Activated naive CD4-positive, alpha-beta T cell treated with anti-CD3 and anti-CD28 coated beads, Interleukin-2, amount 10 ng/mL, durations not matched to agents 7 days and 5 days (primary cell): ENCODE results near the gene SLC25A30.

Experiments
- CTCF ChIA-PET: fragments of 350-600 bp; sonication (Branson Sonifier 250); formaldehyde crosslinking; loops from one replicate; lab custom pipeline; 2021; ENCODE audit warnings: antibody characterized with exemption; lab: Charles Lee
- DNase-seq: peaks from one replicate; pipeline ENCODE4 v3.0.0-alpha.2; 2020
- H3K27ac Mint-ChIP-seq: one replicate; pipeline ENCODE4 v1.8.0; 2021; ENCODE audit warnings: mild to moderate bottlenecking, moderate library complexity, mixed read lengths
- H3K27me3 Mint-ChIP-seq: one replicate; pipeline ENCODE4 v1.8.0; 2021; ENCODE audit warnings: mild to moderate bottlenecking, mixed read lengths
- H3K36me3 Mint-ChIP-seq: one replicate; pipeline ENCODE4 v1.8.0; 2021; ENCODE audit warnings: mixed read lengths
- H3K4me1 Mint-ChIP-seq: one replicate; pipeline ENCODE4 v1.8.0; 2021; ENCODE audit warnings: mixed read lengths
- H3K4me3 Mint-ChIP-seq: one replicate; pipeline ENCODE4 v1.8.0; 2021; ENCODE audit warnings: mild to moderate bottlenecking, moderate library complexity, mixed read lengths
- H3K9me3 Mint-ChIP-seq: one replicate; pipeline ENCODE4 v1.8.0; 2021; ENCODE audit warnings: mixed read lengths

Gene SLC25A30

DNA sequence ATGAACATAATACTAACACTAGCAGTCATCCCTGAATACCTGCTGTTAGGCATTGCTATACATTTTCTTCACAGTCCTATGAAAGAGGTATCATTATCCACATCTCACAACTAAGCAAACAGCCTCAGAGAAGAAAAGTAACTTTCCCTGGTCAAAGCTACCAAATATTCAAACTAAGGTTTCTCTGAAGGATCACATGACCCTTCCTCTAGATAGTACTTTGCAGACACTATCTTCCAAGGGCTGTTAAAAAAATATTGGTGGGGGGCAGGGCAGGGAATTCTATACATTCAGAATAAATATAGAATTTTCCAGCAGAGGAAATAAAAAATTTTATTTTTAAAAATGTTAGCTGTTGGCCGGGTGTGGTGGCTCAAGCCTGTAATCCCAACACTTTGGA lies 3.1 kb downstream of the SLC25A30 start:
- DNase-seq: no peak
- Mint-ChIP-seq H3K27me3 (no peaks in the 10 kb centered on the region), H3K27ac (peak overlapping the region; percentile 3), H3K36me3 (peaks cover 11% of the 10 kb centered on the region), H3K9me3 (no peaks in the 10 kb centered on the region), H3K4me3 (peak overlapping the region; percentile 41), H3K4me1 (peaks cover 29% of the 10 kb centered on the region)
- CTCF ChIA-PET: interaction anchor here (0.8 to 1.3 kb wide), 3 partner anchors 11 to 99 kb away, joined by 3 read pairs; partner anchors contain the start of gene COG3

DNA sequence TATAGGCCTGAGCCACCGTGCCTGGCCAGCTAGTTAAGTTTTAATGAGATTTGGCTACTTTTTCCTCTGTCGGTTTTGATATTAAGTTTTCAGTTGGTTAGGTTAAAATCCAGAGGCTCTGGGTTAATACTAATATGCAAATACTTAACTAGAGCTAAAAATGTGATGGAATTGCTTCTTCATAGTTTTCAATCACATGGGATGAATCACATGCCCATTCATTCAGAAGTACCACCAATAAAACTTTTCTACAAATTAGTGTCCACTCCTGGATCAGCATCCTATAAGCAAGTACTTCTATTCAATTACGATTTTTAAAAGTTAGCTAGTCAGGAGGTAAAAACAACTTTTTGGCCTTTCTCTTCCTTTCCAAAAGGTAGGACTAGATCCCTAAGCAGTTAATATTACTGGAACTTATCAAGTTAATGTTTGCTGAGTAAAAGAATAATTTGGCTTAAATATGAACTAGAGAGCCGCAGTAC lies 4.3 kb downstream of the SLC25A30 start:
- Mint-ChIP-seq H3K36me3 (peaks cover 15% of the 10 kb centered on the region), H3K4me3 (no peak overlapping the region), H3K4me1 (peaks cover 29% of the 10 kb centered on the region), H3K9me3 (no peaks in the 10 kb centered on the region), H3K27ac (no peak overlapping the region), H3K27me3 (no peaks in the 10 kb centered on the region)
- CTCF ChIA-PET: interaction anchor here (1.3 kb wide), 1 partner anchor 42 kb away, joined by 5 read pairs; no protein-coding TSS in a partner anchor
- no peak for DNase-seq

DNA sequence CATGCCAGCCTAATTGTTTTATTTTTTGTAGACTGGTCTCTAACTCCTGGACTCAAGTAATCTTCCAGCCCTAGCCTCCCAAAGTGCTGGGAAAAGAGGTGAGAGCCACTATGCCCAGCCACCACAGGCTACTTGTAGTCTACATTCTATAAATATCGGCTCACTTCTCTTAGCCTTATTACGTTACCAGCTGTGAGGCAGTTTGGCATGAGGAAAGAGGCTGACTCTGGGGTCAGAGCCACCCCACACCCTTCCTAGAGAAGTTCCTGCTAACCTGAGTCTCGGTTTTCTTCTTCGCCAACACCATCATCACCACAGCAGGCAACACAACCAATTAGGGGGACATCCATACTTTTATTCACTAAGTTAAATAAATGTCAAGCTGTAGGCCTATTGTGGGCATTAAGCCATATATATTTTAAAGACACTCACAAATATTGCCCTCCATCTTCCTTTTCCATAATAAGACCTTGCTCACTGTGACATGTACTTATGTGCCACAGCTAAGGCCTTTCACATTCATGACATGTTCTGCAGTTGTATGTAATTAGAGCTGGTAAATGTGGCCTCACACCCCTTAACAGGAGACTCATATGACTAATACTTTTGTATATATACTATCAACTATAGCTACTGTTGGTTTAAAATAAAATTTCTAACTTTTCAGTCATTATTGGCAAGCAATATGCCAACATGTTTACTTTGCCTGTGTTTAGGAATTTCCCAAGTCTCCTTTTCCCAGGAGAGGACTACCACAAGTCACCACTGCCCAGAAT lies 5.7 kb downstream of the SLC25A30 start:
- CTCF ChIA-PET: interaction anchor here (1.2 kb wide), 1 partner anchor 18 kb away, joined by 6 read pairs; no protein-coding TSS in a partner anchor
- no peak for DNase-seq

DNA sequence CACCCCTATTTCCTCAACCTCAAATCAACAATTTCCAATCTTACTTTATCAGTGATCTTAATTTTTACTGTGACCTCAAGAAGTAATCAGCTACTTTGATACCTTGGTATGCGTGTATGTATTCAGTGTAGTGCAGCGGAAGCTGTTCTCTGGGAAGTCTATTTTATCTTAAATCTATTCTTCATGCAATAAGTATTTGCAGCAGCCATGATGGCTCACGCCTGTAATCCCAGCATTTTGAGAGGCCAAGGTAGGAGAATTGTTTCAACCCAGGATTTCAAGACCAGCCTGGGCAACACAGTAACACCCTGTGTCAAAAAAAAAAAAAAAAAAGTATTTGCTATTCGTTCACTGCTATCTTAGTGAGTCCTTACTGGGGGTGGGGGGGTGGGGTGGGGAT lies 6.5 kb downstream of the SLC25A30 start:
- H3K4me3 Mint-ChIP-seq: no peak overlapping the region
- peaks cover 26% of the 10 kb centered on the region for H3K36me3 Mint-ChIP-seq
- peaks cover 23% of the 10 kb centered on the region for H3K4me1 Mint-ChIP-seq
- H3K9me3 Mint-ChIP-seq: no peaks in the 10 kb centered on the region
- H3K27ac Mint-ChIP-seq: no peak overlapping the region
- CTCF ChIA-PET: interaction anchor here (1.2 kb wide), 1 partner anchor 17 kb away, joined by 6 read pairs; no protein-coding TSS in a partner anchor
- DNase-seq: no peak
- H3K27me3 Mint-ChIP-seq: no peaks in the 10 kb centered on the region

More for the DNA sequence above, 5.7 kb downstream of the SLC25A30 start:
- Mint-ChIP-seq H3K27me3 (no peaks in the 10 kb centered on the region), H3K9me3 (no peaks in the 10 kb centered on the region), H3K36me3 (peaks cover 23% of the 10 kb centered on the region), H3K4me1 (peaks cover 29% of the 10 kb centered on the region), H3K27ac (no peak overlapping the region), H3K4me3 (no peak overlapping the region)

DNA sequence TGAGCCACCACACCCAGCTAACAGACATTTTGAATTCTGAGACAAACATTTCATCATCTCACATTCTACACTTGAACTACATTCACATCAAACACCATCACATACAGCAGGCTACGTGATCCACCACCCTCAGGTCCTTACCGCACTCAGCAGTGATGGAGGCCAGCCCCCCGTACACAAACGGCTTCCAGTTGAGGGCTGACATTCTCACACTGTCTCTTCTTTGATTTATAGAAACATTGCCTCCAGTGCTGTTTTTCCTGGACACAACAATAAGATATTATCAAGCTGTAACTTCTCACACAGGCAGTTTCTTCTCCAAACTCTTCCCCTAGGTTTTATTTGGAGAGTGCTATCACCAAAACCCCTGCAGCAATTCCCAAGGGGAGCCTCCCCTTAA lies 7.0 kb downstream of the SLC25A30 start:
- no peaks in the 10 kb centered on the region for H3K9me3 Mint-ChIP-seq
- CTCF ChIA-PET: interaction anchor here (1.2 kb wide), 1 partner anchor 17 kb away, joined by 6 read pairs; no protein-coding TSS in a partner anchor
- peaks cover 27% of the 10 kb centered on the region for H3K4me1 Mint-ChIP-seq
- no peak overlapping the region for H3K4me3 Mint-ChIP-seq
- DNase-seq: no peak
- H3K27me3 Mint-ChIP-seq: no peaks in the 10 kb centered on the region
- peaks cover 30% of the 10 kb centered on the region for H3K36me3 Mint-ChIP-seq
- H3K27ac Mint-ChIP-seq: no peak overlapping the region

DNA sequence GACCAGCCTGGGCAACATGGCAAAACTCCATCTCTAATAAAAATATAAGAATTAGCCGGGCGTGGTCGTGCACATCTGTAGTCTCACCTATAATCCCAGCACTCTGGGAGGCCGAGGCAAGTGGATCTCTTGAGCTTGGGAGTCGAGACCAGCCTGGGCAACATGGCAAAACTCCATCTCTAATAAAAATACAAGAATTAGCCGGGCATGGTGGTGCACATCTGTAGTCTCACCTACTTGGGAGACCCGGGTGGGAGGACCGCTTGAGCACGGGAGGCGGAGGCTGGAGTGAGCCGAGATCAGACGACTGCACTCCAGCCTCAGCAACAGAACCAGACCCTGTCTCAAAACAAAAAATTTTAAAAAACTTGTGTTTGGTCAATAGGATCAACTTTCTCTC lies 7.7 kb downstream of the SLC25A30 start:
- H3K27me3 Mint-ChIP-seq: no peaks in the 10 kb centered on the region
- no peak overlapping the region for H3K27ac Mint-ChIP-seq
- no peaks in the 10 kb centered on the region for H3K9me3 Mint-ChIP-seq
- H3K36me3 Mint-ChIP-seq: peaks cover 34% of the 10 kb centered on the region
- H3K4me3 Mint-ChIP-seq: no peak overlapping the region
- no peak for DNase-seq
- CTCF ChIA-PET: no interaction called here
- peaks cover 27% of the 10 kb centered on the region for H3K4me1 Mint-ChIP-seq

DNA sequence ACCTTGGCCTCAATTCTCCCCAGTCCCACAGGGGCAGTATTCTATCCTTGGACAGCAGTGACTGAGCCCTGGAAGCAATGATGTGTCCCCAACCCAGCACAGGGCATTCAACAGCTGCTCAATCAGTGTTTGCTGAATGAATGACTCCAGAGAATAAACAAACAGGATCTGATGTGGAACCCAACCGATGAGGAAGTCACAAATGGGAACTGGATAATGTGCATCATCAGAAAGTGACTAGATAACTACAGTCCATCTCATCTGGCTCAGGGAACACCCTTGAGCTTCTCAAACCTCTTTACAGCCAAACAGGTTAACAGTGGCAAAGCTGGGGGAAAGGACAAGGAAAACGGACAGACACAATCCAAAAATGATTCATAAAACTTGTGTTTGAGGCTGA lies 8.2 kb downstream of the SLC25A30 start:
- Mint-ChIP-seq H3K4me3 (no peak overlapping the region), H3K27me3 (no peaks in the 10 kb centered on the region), H3K4me1 (peaks cover 24% of the 10 kb centered on the region), H3K27ac (no peak overlapping the region), H3K9me3 (no peaks in the 10 kb centered on the region), H3K36me3 (peaks cover 38% of the 10 kb centered on the region)
- CTCF ChIA-PET: no interaction called here
- DNase-seq: no peak

DNA sequence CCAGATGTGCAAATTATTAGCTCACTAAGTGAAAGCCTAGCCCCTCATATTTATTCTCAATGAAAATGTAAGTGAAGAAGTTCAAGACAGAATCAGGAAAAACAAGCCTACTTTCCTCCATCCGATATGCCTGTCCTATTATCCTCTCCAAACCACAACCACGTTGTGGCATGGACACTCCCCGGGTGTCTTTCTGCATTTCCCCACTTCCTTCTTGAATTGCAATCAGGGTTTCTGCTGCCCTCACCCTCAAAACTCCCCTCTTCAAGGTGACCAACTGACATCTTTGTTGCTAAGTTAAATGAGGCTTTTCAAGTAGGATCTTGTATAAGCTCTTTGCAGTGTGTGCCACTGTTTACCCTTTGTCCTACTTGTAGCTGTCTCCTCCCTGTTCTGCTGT lies 11.8 kb downstream of the SLC25A30 start:
- Mint-ChIP-seq H3K9me3 (no peaks in the 10 kb centered on the region), H3K36me3 (peaks cover 58% of the 10 kb centered on the region), H3K27me3 (no peaks in the 10 kb centered on the region), H3K27ac (no peak overlapping the region), H3K4me3 (no peak overlapping the region), H3K4me1 (peaks cover 18% of the 10 kb centered on the region)
- no peak for DNase-seq
- CTCF ChIA-PET: interaction anchor here (0.9 to 1.8 kb wide), 3 partner anchors 11 to 36 kb away, joined by 4 to 6 read pairs (median 5); no protein-coding TSS in a partner anchor

DNA sequence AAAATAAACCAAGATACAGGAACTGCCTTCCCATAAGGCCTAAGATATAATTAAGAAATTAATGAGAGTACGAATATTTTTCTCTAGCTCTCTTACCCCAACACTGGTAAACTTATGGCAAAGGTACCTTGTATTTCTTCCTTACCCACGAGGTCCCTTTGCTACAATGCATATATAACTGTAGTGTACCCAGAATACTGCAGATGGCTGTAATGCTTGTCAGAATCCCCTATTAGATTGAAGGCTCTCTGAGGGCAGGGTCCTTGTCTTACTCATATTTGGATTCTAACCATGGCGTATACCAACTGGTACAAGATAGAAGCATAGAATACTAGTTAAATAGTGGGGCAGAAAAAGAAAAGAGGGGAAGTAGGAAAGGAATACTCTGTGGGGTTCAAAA lies 15.1 kb downstream of the SLC25A30 start:
- Mint-ChIP-seq H3K4me3 (no peak overlapping the region), H3K4me1 (peaks cover 37% of the 10 kb centered on the region), H3K9me3 (no peaks in the 10 kb centered on the region), H3K27me3 (no peaks in the 10 kb centered on the region), H3K27ac (no peak overlapping the region), H3K36me3 (peaks cover 60% of the 10 kb centered on the region)
- CTCF ChIA-PET: no interaction called here
- no peak for DNase-seq

DNA sequence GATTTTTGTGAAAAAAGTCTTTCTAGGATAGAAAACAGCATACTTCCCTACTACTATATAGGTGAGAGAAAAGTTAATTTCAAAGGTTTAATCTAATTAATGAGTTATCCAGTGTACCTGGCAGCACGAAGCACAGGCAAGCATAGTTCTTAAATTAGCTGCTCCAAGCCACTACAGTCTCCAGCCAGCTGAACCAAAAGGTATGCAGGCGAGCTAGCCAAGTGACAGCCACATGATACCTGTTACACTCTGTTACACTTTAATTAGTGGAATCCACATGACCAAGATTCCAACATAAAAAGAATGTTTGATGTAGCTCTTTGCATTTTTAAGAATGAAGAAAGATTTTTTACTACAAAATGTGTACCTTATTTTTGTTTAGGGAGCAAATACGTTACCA lies 15.5 kb downstream of the SLC25A30 start:
- Mint-ChIP-seq H3K4me1 (peaks cover 39% of the 10 kb centered on the region), H3K27me3 (no peaks in the 10 kb centered on the region), H3K9me3 (peaks cover 4% of the 10 kb centered on the region), H3K4me3 (no peak overlapping the region), H3K27ac (no peak overlapping the region), H3K36me3 (peaks cover 60% of the 10 kb centered on the region)
- DNase-seq: no peak
- CTCF ChIA-PET: no interaction called here

DNA sequence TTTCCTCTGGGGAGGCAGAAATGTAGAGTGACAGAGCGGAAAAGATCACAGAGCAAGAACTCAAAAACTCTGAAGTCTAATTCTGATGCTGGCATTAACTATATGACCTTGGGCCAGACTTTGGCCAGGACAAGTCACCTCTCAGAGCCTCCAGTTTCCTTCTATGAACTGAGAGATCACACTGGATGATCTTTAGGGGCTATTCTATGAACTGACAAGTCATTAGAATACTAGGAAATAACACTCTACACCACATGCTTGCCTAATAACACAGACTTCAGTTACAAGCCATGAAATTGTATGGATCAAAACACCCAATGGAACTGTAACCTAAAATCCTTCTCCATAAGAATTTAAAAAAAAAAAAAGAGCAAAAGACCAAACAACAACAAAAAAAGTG lies 16.9 kb downstream of the SLC25A30 start:
- no peak overlapping the region for H3K4me3 Mint-ChIP-seq
- H3K27me3 Mint-ChIP-seq: no peaks in the 10 kb centered on the region
- DNase-seq: no peak
- H3K27ac Mint-ChIP-seq: peak overlapping the region; percentile 67
- CTCF ChIA-PET: no interaction called here
- H3K9me3 Mint-ChIP-seq: peaks cover 4% of the 10 kb centered on the region
- peaks cover 44% of the 10 kb centered on the region for H3K4me1 Mint-ChIP-seq
- H3K36me3 Mint-ChIP-seq: peaks cover 60% of the 10 kb centered on the region

DNA sequence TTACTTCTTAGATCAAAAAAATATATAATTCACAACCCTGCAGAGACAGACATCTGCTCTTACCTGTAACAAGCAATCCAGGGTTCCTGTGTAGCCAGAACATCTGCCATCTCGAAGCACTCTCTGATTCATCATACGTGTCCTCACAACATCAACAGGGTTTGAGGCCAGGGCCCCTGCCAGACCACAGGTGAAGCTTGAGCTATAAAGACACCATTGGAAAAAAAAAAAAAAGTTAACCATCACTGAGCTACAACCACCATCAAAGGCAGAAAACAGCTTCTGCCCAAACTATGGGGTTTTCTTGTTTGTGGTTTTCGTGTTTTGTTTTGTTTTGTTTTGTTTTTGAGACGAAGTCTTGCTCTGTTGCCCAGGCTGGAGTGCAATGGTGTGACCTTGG lies 19.3 kb downstream of the SLC25A30 start:
- peaks cover 66% of the 10 kb centered on the region for H3K4me1 Mint-ChIP-seq
- H3K27me3 Mint-ChIP-seq: no peaks in the 10 kb centered on the region
- peak overlapping the region; percentile 83 for H3K27ac Mint-ChIP-seq
- H3K4me3 Mint-ChIP-seq: no peak overlapping the region
- DNase-seq: peak; percentile 66
- peaks cover 4% of the 10 kb centered on the region for H3K9me3 Mint-ChIP-seq
- CTCF ChIA-PET: interaction anchor here (0.9 to 2.8 kb wide), 5 partner anchors 14 to 31 kb away, joined by 3 to 13 read pairs (median 5); no protein-coding TSS in a partner anchor
- H3K36me3 Mint-ChIP-seq: peaks cover 62% of the 10 kb centered on the region

DNA sequence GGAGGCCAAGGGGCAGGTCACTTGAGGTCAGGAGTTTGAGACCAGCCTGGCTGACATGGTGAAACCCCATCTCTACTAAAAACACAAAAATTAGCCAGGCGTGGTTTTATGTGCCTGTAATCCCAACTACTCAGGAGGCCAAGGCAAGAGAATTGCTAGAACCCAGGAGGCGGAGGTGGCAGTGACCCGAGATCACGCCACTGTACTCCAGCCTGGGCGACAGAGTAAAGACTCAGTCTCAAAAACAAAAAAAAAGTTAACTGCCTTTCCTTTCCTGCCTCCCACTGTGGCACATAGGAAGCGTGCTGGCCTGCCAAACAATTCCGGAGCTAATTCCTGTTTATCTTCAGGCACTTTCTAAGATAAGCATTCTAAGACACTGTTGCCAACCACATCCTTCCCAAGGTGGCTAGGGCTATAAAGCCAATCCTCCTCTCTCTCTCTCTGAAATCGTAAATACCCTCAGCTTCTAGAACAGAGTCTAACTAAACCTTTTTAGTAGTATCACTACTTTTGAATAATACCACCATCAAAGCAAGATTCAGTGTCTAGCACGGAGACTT lies 21.6 kb downstream of the SLC25A30 start:
- Mint-ChIP-seq H3K4me3 (peak overlapping the region; percentile 1), H3K27ac (peak overlapping the region; percentile 89), H3K9me3 (peaks cover 4% of the 10 kb centered on the region), H3K36me3 (peaks cover 52% of the 10 kb centered on the region), H3K27me3 (no peaks in the 10 kb centered on the region), H3K4me1 (peaks cover 61% of the 10 kb centered on the region)
- peak; percentile 34 for DNase-seq
- CTCF ChIA-PET: interaction anchor here (0.7 to 5.5 kb wide), 3 partner anchors 21 to 45 kb away, joined by 3 to 70 read pairs (median 23); partner anchors contain the start of gene SLC25A30

DNA sequence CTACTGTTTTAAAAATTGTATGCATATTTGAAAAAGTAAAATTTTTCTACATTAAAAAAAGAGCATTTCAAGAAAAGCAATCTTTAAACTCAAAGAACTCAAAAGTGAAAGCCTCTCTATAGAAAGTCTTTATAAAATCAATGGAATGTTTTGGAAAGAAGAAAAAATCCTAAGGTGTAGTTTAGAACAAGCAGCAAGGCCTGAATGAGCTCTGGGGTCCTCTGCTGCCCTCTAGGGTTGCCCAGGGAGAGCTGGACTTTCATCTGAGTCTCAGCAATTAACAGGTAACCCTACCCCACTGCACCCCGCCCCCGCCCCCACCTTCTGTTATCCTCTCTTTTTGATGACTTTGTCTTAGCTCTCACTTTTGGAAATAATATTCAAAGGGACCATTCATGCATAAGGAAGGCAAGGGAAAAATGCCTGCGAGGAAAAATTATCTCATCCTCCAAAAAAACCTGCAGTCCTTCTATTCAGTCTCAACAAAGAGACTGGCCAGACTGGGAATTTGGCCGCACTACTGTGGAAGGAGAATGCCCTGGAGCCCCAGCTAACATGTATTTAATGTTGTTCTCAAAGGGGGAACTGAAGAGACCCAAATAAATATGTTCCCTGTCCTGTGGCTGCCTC lies 24.1 kb downstream of the SLC25A30 start:
- CTCF ChIA-PET: interaction anchor here (0.6 to 5.5 kb wide), 6 partner anchors 12 to 345 kb away, joined by 3 to 70 read pairs (median 6); partner anchors contain the start of gene SLC25A30
- H3K9me3 Mint-ChIP-seq: peaks cover 4% of the 10 kb centered on the region
- DNase-seq: peak; percentile 53
- no peak overlapping the region for H3K27ac Mint-ChIP-seq
- no peak overlapping the region for H3K4me3 Mint-ChIP-seq
- peaks cover 48% of the 10 kb centered on the region for H3K4me1 Mint-ChIP-seq
- peaks cover 48% of the 10 kb centered on the region for H3K36me3 Mint-ChIP-seq
- no peaks in the 10 kb centered on the region for H3K27me3 Mint-ChIP-seq
